Vagina (tissue), 2 donors: ENCODE results near the gene C10orf90.

ENCODE experiments used
- POLR2A ChIP-seq, 2 donors: fragments of 450-650 bp; IDR thresholded peaks; one replicate each; pipeline ENCODE4 v1.6.1; 2017; ENCODE audit warnings: antibody characterized with exemption in 2 of 2, mild to moderate bottlenecking in 2 of 2, moderate library complexity in 2 of 2
- POLR2AphosphoS5 ChIP-seq, 2 donors: sonication (generic); formaldehyde crosslinking; IDR thresholded peaks; one replicate each; pipeline ENCODE4 v1.9.0; 2017; ENCODE audit warnings: antibody characterized with exemption in 2 of 2, mild to moderate bottlenecking in 2 of 2, low read depth in 1 of 2; ENCODE audit not compliant: insufficient read depth in 1 of 2
- TF ChIP-seq, protein P1 (sequence below), 3 experiments: fragments of 450-650 bp in 2 of 3; fragments of 200-600 bp in 1 of 3; sonication (generic) in 1 of 3; IDR thresholded peaks; one replicate each; pipeline ENCODE4 v1.5.1; 2017 to 2019; ENCODE audit warnings: antibody characterized with exemption in 3 of 3, mild to moderate bottlenecking in 2 of 3, moderate library complexity in 2 of 3

DNA sequence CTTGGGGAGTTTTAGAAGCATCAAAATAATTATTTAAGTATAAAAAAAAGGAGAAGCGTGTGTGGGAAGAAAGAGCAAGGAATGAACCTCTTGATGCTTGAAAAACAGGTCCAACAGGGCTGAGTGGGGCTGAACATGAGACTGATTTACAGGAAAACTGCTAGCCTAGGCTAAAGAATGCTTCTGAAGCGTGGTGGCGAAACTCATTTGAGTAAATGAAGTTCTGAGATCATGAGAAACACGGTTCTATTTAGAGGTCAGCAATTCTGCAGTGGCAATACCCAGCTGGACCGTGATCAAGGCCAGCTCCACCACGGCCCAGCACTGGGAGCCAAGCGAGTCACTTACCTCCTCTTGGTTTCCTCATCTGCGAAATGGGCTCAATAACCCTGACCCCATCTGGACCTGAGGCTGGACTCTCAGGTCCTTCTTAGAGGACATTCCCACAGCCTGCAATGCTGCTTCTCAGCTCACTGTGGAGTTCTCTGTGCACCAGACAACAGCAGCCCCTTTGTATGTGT, 142.1 kb downstream of the C10orf90 start:
- TF ChIP-seq, protein P1, sequence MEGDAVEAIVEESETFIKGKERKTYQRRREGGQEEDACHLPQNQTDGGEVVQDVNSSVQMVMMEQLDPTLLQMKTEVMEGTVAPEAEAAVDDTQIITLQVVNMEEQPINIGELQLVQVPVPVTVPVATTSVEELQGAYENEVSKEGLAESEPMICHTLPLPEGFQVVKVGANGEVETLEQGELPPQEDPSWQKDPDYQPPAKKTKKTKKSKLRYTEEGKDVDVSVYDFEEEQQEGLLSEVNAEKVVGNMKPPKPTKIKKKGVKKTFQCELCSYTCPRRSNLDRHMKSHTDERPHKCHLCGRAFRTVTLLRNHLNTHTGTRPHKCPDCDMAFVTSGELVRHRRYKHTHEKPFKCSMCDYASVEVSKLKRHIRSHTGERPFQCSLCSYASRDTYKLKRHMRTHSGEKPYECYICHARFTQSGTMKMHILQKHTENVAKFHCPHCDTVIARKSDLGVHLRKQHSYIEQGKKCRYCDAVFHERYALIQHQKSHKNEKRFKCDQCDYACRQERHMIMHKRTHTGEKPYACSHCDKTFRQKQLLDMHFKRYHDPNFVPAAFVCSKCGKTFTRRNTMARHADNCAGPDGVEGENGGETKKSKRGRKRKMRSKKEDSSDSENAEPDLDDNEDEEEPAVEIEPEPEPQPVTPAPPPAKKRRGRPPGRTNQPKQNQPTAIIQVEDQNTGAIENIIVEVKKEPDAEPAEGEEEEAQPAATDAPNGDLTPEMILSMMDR (IDR thresholded peaks at IDR 0.05): no peak
- TF ChIP-seq POLR2A (IDR thresholded peaks at IDR 0.05): no peak
- no peak for TF ChIP-seq POLR2AphosphoS5 (IDR thresholded peaks at IDR 0.05; ENCODE audit: insufficient read depth in 1 of 2, low read depth in 1 of 2)
